HG03045 (cell line): ENCODE results near the gene ADAMTS19.

Experiments
- ATAC-seq: cut with Tn5 transposase; IDR thresholded peaks from one replicate; pipeline ENCODE4 v1.9.1; 2021; ENCODE audit warnings: mild to moderate bottlenecking, moderate library complexity; ENCODE audit not compliant: unreplicated experiment

ADAMTS19 gene

GRCh38 chr5:129461711-129462332 is 1.7 kb downstream of the ADAMTS19 start:
- no peak for ATAC-seq

- ATAC-seq: no peak
Measured at GRCh38 chr5:129465776-129466344, 5.8 kb downstream of the ADAMTS19 start.

- ATAC-seq: no peak
Measured at GRCh38 chr5:129474544-129474943, 14.4 kb downstream of the ADAMTS19 start.

GRCh38 chr5:129476751-129477150 is 16.7 kb downstream of the ADAMTS19 start:
- ATAC-seq: no peak

GRCh38 chr5:129477532-129477931 is 17.4 kb downstream of the ADAMTS19 start:
- no peak for ATAC-seq

- ATAC-seq: no peak
Measured at GRCh38 chr5:129481161-129481560, 21.1 kb downstream of the ADAMTS19 start.

- ATAC-seq: no peak
Measured at GRCh38 chr5:129496421-129496820, 36.3 kb downstream of the ADAMTS19 start.

GRCh38 chr5:129496864-129497595 is 36.9 kb downstream of the ADAMTS19 start:
- ATAC-seq: no peak

GRCh38 chr5:129499208-129499852 is 39.2 kb downstream of the ADAMTS19 start:
- ATAC-seq: no peak

- no peak for ATAC-seq
Measured at GRCh38 chr5:129500101-129500500, 40.0 kb downstream of the ADAMTS19 start.

- no peak for ATAC-seq
Measured at GRCh38 chr5:129506086-129506485, 46.0 kb downstream of the ADAMTS19 start.

GRCh38 chr5:129506950-129507349 is 46.9 kb downstream of the ADAMTS19 start:
- no peak for ATAC-seq

GRCh38 chr5:129507527-129507926 is 47.4 kb downstream of the ADAMTS19 start:
- no peak for ATAC-seq

- ATAC-seq: no peak
Measured at GRCh38 chr5:129508606-129509005, 48.5 kb downstream of the ADAMTS19 start.

- ATAC-seq: no peak
Measured at GRCh38 chr5:129509363-129509975, 49.4 kb downstream of the ADAMTS19 start.

GRCh38 chr5:129511291-129511690 is 51.2 kb downstream of the ADAMTS19 start:
- no peak for ATAC-seq

GRCh38 chr5:129541051-129541450 is 81.0 kb downstream of the ADAMTS19 start:
- no peak for ATAC-seq

GRCh38 chr5:129541648-129542251 is 81.7 kb downstream of the ADAMTS19 start:
- no peak for ATAC-seq

GRCh38 chr5:129547137-129547536 is 87.0 kb downstream of the ADAMTS19 start:
- ATAC-seq: no peak

- no peak for ATAC-seq
Measured at GRCh38 chr5:129554134-129554904, 94.2 kb downstream of the ADAMTS19 start.
